ENCODE results near the gene ZNF324.
"Not testable (repeated sequence)": the region's sequence is repeated elsewhere in the genome, so short reads cannot be mapped to it uniquely, and the experiment has no call there.

The ZNF324 gene

GRCh38 chr19:58466760-58467589, at the start of gene ZNF324:
TSS of gene ZNF324 (plus strand) at chr19:58467080. CDS start at chr19:58469186, 2,106 bp downstream.
- peak within 1 kb of the TSS; percentile 73 for H3K4me3 ChIP-seq (ENCODE audit: low read length)
- DNase-seq (ENCODE audit: low read depth) = peak; percentile 98
- TF ChIP-seq CTCF (IDR thresholded peaks at IDR 0.05; ENCODE audit: insufficient read depth, low read depth, low read length, missing control alignments) = no peak

GRCh38 chr19:58428617-58429016, 38.3 kb upstream of the ZNF324 start:
- H3K4me3 ChIP-seq (ENCODE audit: low read length) = no peak overlapping the region
- no peak for TF ChIP-seq CTCF (IDR thresholded peaks at IDR 0.05; ENCODE audit: insufficient read depth, low read depth, low read length, missing control alignments)
- peak; percentile 97 for DNase-seq (ENCODE audit: low read depth)

- no peak overlapping the region for H3K4me3 ChIP-seq (ENCODE audit: low read length)
- no peak for TF ChIP-seq CTCF (IDR thresholded peaks at IDR 0.05; ENCODE audit: insufficient read depth, low read depth, low read length, missing control alignments)
- DNase-seq (ENCODE audit: low read depth) = peak; percentile 58
These were observed 37.1 kb upstream of the ZNF324 start for GRCh38 chr19:58429745-58430144.

- H3K4me3 ChIP-seq (ENCODE audit: low read length) = no peak overlapping the region
- no peak for DNase-seq (ENCODE audit: low read depth)
- no peak for TF ChIP-seq CTCF (IDR thresholded peaks at IDR 0.05; ENCODE audit: insufficient read depth, low read depth, low read length, missing control alignments)
These were observed 32.7 kb upstream of the ZNF324 start for GRCh38 chr19:58434217-58434616.

- H3K4me3 ChIP-seq (ENCODE audit: low read length) = peak within 1 kb of the TSS; percentile 82
- DNase-seq (ENCODE audit: low read depth) = peak; percentile 100
- no peak for TF ChIP-seq CTCF (IDR thresholded peaks at IDR 0.05; ENCODE audit: insufficient read depth, low read depth, low read length, missing control alignments)
These were observed 27.0 kb upstream of the ZNF324 start, which contains the start of gene ZNF132 for GRCh38 chr19:58439576-58440554. TSS of gene ZNF132 (minus strand) at chr19:58440153. CDS start at chr19:58439821, 332 bp downstream.

GRCh38 chr19:58440556-58440955, 26.3 kb upstream of the ZNF324 start:
- H3K4me3 ChIP-seq (ENCODE audit: low read length) = peak overlapping the region; percentile 82
- no peak for TF ChIP-seq CTCF (IDR thresholded peaks at IDR 0.05; ENCODE audit: insufficient read depth, low read depth, low read length, missing control alignments)
- DNase-seq (ENCODE audit: low read depth) = no peak

GRCh38 chr19:58442986-58443385, 23.9 kb upstream of the ZNF324 start:
- not testable (repeated sequence) for DNase-seq (ENCODE audit: low read depth); H3K4me3 ChIP-seq (ENCODE audit: low read length)

- DNase-seq (ENCODE audit: low read depth); H3K4me3 ChIP-seq (ENCODE audit: low read length): not testable (repeated sequence)
These were observed 18.0 kb upstream of the ZNF324 start for GRCh38 chr19:58448860-58449259.

- DNase-seq (ENCODE audit: low read depth); H3K4me3 ChIP-seq (ENCODE audit: low read length): not testable (repeated sequence)
These were observed 16.9 kb upstream of the ZNF324 start for GRCh38 chr19:58449980-58450379.
